Iris pigment epithelial cell (primary cell): Measurements from ENCODE around the gene SOX5.

Experiments used
- DNase-seq: peaks from one replicate; pipeline ENCODE4 v3.0.0-alpha.2; 2011; ENCODE audit warnings: low read depth

The SOX5 gene

GRCh38 chr12:23949348-23950209, at the start of gene SOX5:
Gene SOX5 (minus strand): TSS chr12:23949670. CDS start chr12:23949601, 69 bp downstream.
- DNase-seq, result peak; percentile 61

- no peak for DNase-seq
Measured at GRCh38 chr12:23987046-23987445, 37.6 kb upstream of the SOX5 start.

- DNase-seq, result no peak
Measured at GRCh38 chr12:23980826-23981225, 31.4 kb upstream of the SOX5 start.

GRCh38 chr12:23964812-23965211, 15.3 kb upstream of the SOX5 start:
- DNase-seq, result no peak

GRCh38 chr12:23959826-23960225, 10.4 kb upstream of the SOX5 start:
- DNase-seq, result no peak

GRCh38 chr12:23954332-23954731, 4.9 kb upstream of the SOX5 start:
- DNase-seq, result peak; percentile 43

- DNase-seq, result no peak
Measured at GRCh38 chr12:23952071-23952470, 2.6 kb upstream of the SOX5 start.

GRCh38 chr12:23950775-23951451, 1.4 kb upstream of the SOX5 start:
- DNase-seq, result peak; percentile 4

GRCh38 chr12:23950210-23950774, 822 bp upstream of the SOX5 start:
- DNase-seq, result peak; percentile 28

- DNase-seq, result no peak
Measured at GRCh38 chr12:23948291-23948690, 1.2 kb downstream of the SOX5 start.

GRCh38 chr12:23947395-23947794, 2.1 kb downstream of the SOX5 start:
- no peak for DNase-seq

GRCh38 chr12:23945249-23945648, 4.2 kb downstream of the SOX5 start:
- DNase-seq, result no peak

GRCh38 chr12:23944067-23944466, 5.4 kb downstream of the SOX5 start:
- DNase-seq, result no peak

- DNase-seq, result no peak
Measured at GRCh38 chr12:23942841-23943240, 6.6 kb downstream of the SOX5 start.

GRCh38 chr12:23941780-23942179, 7.7 kb downstream of the SOX5 start:
- no peak for DNase-seq

- no peak for DNase-seq
Measured at GRCh38 chr12:23938422-23938821, 11.0 kb downstream of the SOX5 start.

GRCh38 chr12:23931176-23931575, 18.3 kb downstream of the SOX5 start:
- no peak for DNase-seq

GRCh38 chr12:23930599-23930998, 18.9 kb downstream of the SOX5 start:
- no peak for DNase-seq

- no peak for DNase-seq
Measured at GRCh38 chr12:23929906-23930305, 19.6 kb downstream of the SOX5 start.

- no peak for DNase-seq
Measured at GRCh38 chr12:23927907-23928306, 21.6 kb downstream of the SOX5 start.

GRCh38 chr12:23921099-23921856, 28.2 kb downstream of the SOX5 start:
- DNase-seq, result no peak

GRCh38 chr12:23911574-23911973, 37.9 kb downstream of the SOX5 start:
- DNase-seq, result no peak
